Panc1 (cell line): Measurements from ENCODE around the gene GATA6.

Experiments used
- CTCF ChIP-seq: fragments of 450-650 bp; IDR thresholded peaks from 2 replicates; pipeline ENCODE4 v1.5.1; 2017; ENCODE audit warnings: mild to moderate bottlenecking
- POLR2AphosphoS5 ChIP-seq: IDR thresholded peaks from 2 replicates; pipeline ENCODE4 v1.6.1; 2012; ENCODE audit warnings: mild to moderate bottlenecking, low read depth, low read length, moderate library complexity
- REST ChIP-seq, 2 experiments: IDR thresholded peaks; 2 replicates each; pipeline ENCODE4 v1.6.1; 2011 to 2012; ENCODE audit warnings: low read depth in 2 of 2, control low read depth in 1 of 2, low read length in 1 of 2, mild to moderate bottlenecking in 1 of 2, moderate library complexity in 1 of 2; ENCODE audit not compliant: insufficient read depth in 1 of 2
- TCF7L2 ChIP-seq: IDR thresholded peaks from 2 replicates; pipeline ENCODE4 v1.6.1; 2011; ENCODE audit warnings: mild to moderate bottlenecking, low read depth, low read length, inconsistent platforms

- TF ChIP-seq CTCF = no peak
- TF ChIP-seq REST (IDR thresholded peaks at IDR 0.05; ENCODE audit: insufficient read depth in 1 of 2, low read depth in 2 of 2, low read length in 1 of 2) = no peak
- TF ChIP-seq TCF7L2 = no peak
- TF ChIP-seq POLR2AphosphoS5 = no peak
Observed at GRCh38 chr18:22155584-22155983, 13.8 kb upstream of the GATA6 start.
